Natural killer cell (primary cell): ENCODE data around the gene MEAK7. TPM values are rescaled to one million over a fixed set of nuclear protein-coding genes. Genes with fewer than 3 reads are reported as not detected.
"Not testable (repeated sequence)": the region's sequence is repeated elsewhere in the genome, so short reads cannot be mapped to it uniquely, and the experiment has no call there.

Experiments
- ATAC-seq, 3 donors: fragments of 150-1000 bp in 2 of 3; fragments of 200-7000 bp in 1 of 3; cut with Tn5 transposase; 1 replicate in 1 of 3; 2 replicates in 2 of 3; pipeline ENCODE4 v1.10.0; 2021; ENCODE audit warnings: mild to moderate bottlenecking in 2 of 3, moderate library complexity in 2 of 3
- DNase-seq, 2 donors: peaks; one replicate each; pipeline versions ENCODE4 v3.0.0 to v3.0.0-alpha.2; 2013 to 2021; ENCODE audit warnings: mixed read lengths in 1 of 2
- H3K27ac ChIP-seq: one replicate; pipeline ENCODE4 v1.5.1; 2013; ENCODE audit warnings: mild to moderate bottlenecking, low read length
- H3K27me3 ChIP-seq: one replicate; pipeline ENCODE4 v1.6.1; 2013; ENCODE audit warnings: low read length; ENCODE audit not compliant: control insufficient read depth, insufficient read depth
- H3K36me3 ChIP-seq: one replicate; pipeline ENCODE4 v1.6.1; 2013; ENCODE audit warnings: low read length; ENCODE audit not compliant: control insufficient read depth, insufficient read depth
- H3K4me1 ChIP-seq: one replicate; pipeline ENCODE4 v1.6.1; 2013; ENCODE audit warnings: low read length; ENCODE audit not compliant: control insufficient read depth, insufficient read depth
- H3K4me3 ChIP-seq: one replicate; pipeline ENCODE4 v1.5.1; 2013; ENCODE audit warnings: low read length
- H3K9me3 ChIP-seq: one replicate; pipeline ENCODE4 v1.6.1; 2013; ENCODE audit warnings: low read length; ENCODE audit not compliant: control insufficient read depth, insufficient read depth
- H3K27ac Mint-ChIP-seq, 2 donors: one replicate each; pipeline ENCODE4 v1.8.0; 2022; ENCODE audit warnings: mild to moderate bottlenecking in 2 of 2, mixed read lengths in 2 of 2, moderate library complexity in 1 of 2
- H3K27me3 Mint-ChIP-seq, 2 donors: one replicate each; pipeline ENCODE4 v1.8.0; 2022; ENCODE audit warnings: low read depth in 2 of 2, mixed read lengths in 2 of 2
- H3K36me3 Mint-ChIP-seq: one replicate; pipeline ENCODE4 v1.8.0; 2022; ENCODE audit warnings: mixed read lengths
- H3K4me1 Mint-ChIP-seq, 2 donors: one replicate each; pipeline ENCODE4 v1.8.0; 2022; ENCODE audit warnings: mixed read lengths in 2 of 2
- H3K4me3 Mint-ChIP-seq: one replicate; pipeline ENCODE4 v1.8.0; 2022; ENCODE audit warnings: mild to moderate bottlenecking, moderate library complexity, mixed read lengths
- H3K9me3 Mint-ChIP-seq, 2 donors: one replicate each; pipeline ENCODE4 v1.8.0; 2022; ENCODE audit warnings: mixed read lengths in 2 of 2
- WGBS: methylation state at CpG from one replicate; pipeline ENCODE4 v1.1.7; 2013; ENCODE audit warnings: missing lambda C conversion rate; ENCODE audit not compliant: insufficient coverage; 5-methylcytosine and 5-hydroxymethylcytosine counted together
- intact Hi-C: fragments of 100-400 bp; cut with micrococcal nuclease; formaldehyde crosslinking; loops from one replicate; pipeline ENCODE4 v1.14.2; 2022
- total RNA-seq, 4 donors: library from RNA; stranded (reverse); fragments of 120-200 nt in 1 of 4; gene quantifications; one replicate each; pipeline versions ENCODE4 v1.2.3 to v1.2.4, GENCODE V29; 2013 to 2022
- TF ChIP-seq, protein P1 (sequence below): fragments of 200-600 bp; IDR thresholded peaks from one replicate; pipeline ENCODE4 v1.8.0; 2022; ENCODE audit warnings: antibody characterized with exemption

The MEAK7 gene
- total RNA-seq, 3 donors from 2014 or later (not counting 1 experiment from before 2014, with no cell fraction given), result 4.8 to 8.5 (median 4.8) TPM

DNA sequence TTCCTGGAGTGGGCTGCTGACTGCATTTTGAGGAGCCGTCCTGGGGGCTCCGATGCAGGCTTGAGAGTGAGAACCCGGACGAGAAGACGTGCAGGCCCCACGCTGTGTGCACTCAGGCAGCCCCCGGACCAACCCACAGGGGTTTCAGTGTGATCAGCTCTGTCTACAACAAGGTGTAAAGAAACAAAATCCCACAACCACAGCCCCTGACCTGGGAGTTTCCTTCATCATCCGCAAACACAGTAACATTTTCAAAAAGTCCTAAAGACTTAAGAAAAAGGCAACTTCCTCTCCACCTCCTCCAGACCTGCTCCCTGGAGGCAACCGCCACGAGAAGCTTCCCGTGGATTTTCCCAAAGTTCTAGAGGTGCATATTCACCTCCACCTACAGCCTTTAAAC, 15.4 kb upstream of the MEAK7 start:
- intact Hi-C loops, result no loop called here

DNA sequence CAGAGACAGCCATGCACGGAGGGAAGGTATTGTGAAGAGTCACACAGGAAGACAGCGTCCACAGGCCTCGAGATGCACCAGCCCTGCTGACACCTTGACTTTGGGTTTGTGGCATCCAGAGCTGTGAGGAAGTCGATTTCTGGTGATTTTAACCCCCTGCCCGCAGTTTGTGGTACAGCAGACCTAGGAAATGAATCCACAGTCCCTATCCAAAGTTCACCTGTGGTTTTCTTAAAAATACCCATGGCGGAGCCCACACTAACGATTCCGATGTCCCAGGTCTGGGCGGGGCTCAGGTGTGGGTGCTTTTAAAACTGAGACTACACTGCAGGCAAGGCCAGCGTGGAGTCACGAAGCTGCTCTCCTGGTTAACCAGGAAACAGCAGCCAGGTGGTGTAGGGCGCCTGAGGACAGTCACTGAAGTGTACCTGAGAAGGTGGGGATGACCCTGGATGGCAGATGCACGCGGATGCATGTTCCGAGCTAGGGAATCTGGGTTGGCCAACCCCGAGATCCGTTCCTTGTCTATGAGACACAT, 14.4 kb upstream of the MEAK7 start:
- TF ChIP-seq, protein P1, sequence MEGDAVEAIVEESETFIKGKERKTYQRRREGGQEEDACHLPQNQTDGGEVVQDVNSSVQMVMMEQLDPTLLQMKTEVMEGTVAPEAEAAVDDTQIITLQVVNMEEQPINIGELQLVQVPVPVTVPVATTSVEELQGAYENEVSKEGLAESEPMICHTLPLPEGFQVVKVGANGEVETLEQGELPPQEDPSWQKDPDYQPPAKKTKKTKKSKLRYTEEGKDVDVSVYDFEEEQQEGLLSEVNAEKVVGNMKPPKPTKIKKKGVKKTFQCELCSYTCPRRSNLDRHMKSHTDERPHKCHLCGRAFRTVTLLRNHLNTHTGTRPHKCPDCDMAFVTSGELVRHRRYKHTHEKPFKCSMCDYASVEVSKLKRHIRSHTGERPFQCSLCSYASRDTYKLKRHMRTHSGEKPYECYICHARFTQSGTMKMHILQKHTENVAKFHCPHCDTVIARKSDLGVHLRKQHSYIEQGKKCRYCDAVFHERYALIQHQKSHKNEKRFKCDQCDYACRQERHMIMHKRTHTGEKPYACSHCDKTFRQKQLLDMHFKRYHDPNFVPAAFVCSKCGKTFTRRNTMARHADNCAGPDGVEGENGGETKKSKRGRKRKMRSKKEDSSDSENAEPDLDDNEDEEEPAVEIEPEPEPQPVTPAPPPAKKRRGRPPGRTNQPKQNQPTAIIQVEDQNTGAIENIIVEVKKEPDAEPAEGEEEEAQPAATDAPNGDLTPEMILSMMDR, result no peak
- Histone ChIP-seq H3K27ac (peak overlapping the region; percentile 43), H3K4me1 (peaks cover 56% of the 10 kb centered on the region), H3K4me3 (no peak overlapping the region), H3K9me3 (no peaks in the 10 kb centered on the region), H3K36me3 (no peaks in the 10 kb centered on the region), H3K27me3 (no peaks in the 10 kb centered on the region)
- WGBS, result 40% methylated on average over 17 of the region's 17 CpGs
- H3K4me1 Mint-ChIP-seq, result peaks cover 29 to 56% of the 10 kb centered on the region in 2 donors
- intact Hi-C loops, result loop anchor here (1.0 kb wide), 1 partner anchor 75 kb away; no protein-coding TSS in a partner anchor
- peak; percentile 55 to 87 for DNase-seq
- peaks cover 0 to 3% of the 10 kb centered on the region in 2 donors for H3K27me3 Mint-ChIP-seq
- peak overlapping the region in 1 of 2 donors; percentile 36 for H3K27ac Mint-ChIP-seq
- ATAC-seq, result peak; percentile 75 to 83 (median 83)
- peak overlapping the region; percentile 45 for H3K4me3 Mint-ChIP-seq
- no peaks in the 10 kb centered on the region for H3K9me3 Mint-ChIP-seq
- no peaks in the 10 kb centered on the region for H3K36me3 Mint-ChIP-seq

More for the DNA sequence above, 15.4 kb upstream of the MEAK7 start:
- H3K27me3 ChIP-seq, result no peaks in the 10 kb centered on the region
- peak in 1 of 2 donors; percentile 40 for DNase-seq
- no peaks in the 10 kb centered on the region for H3K9me3 ChIP-seq
- no peak overlapping the region for H3K27ac ChIP-seq
- peaks cover 46% of the 10 kb centered on the region for H3K4me1 ChIP-seq
- Mint-ChIP-seq H3K27ac (peak overlapping the region in 1 of 2 donors; percentile 8), H3K36me3 (no peaks in the 10 kb centered on the region), H3K4me3 (peak overlapping the region; percentile 40), H3K4me1 (peaks cover 21 to 46% of the 10 kb centered on the region in 2 donors), H3K27me3 (peaks cover 0 to 3% of the 10 kb centered on the region in 2 donors), H3K9me3 (no peaks in the 10 kb centered on the region)
- H3K36me3 ChIP-seq, result no peaks in the 10 kb centered on the region
- 44% methylated on average over 11 of the region's 11 CpGs for WGBS
- TF ChIP-seq, protein P1, result no peak
- H3K4me3 ChIP-seq, result no peak overlapping the region
- ATAC-seq, result peak in 1 of 3 donors; percentile 25

DNA sequence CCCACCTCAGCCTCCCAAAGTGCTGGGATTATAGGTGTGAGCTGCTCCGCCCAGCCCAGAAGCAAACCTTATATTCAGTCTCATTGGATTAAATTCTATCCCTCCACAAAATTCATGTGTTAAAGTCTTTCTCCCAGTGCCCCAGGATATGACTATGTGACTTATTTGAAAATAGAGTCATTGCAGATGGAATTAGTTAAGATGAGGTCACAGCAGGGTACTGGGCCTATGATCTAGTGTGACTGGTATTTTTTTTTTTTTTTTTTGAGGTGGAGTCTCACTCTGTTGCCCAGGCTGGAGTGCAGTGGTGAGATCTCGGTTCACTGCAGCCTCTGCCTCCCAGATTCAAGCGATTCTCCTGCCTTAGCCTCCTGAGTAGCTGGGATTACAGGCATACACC, 13.8 kb upstream of the MEAK7 start:
- H3K36me3 ChIP-seq, H3K36me3 Mint-ChIP-seq, H3K9me3 ChIP-seq, H3K9me3 Mint-ChIP-seq, H3K4me3 ChIP-seq, H3K27ac ChIP-seq, H3K27me3 Mint-ChIP-seq, H3K27me3 ChIP-seq: not testable (repeated sequence)
- peaks cover 62% of the 10 kb centered on the region for H3K4me1 ChIP-seq
- DNase-seq, result peak in 1 of 2 donors; percentile 15
- H3K4me3 Mint-ChIP-seq, result peak overlapping the region; percentile 45
- ATAC-seq, result peak in 1 of 3 donors; percentile 24
- peaks cover 33 to 59% of the 10 kb centered on the region in 2 donors for H3K4me1 Mint-ChIP-seq
- WGBS, result 100% methylated on average over 1 of the region's 3 CpGs
- intact Hi-C loops, result loop anchor here (1.0 kb wide), 1 partner anchor 76 kb away; no protein-coding TSS in a partner anchor
- H3K27ac Mint-ChIP-seq, result peak overlapping the region in 1 of 2 donors; percentile 36

DNA sequence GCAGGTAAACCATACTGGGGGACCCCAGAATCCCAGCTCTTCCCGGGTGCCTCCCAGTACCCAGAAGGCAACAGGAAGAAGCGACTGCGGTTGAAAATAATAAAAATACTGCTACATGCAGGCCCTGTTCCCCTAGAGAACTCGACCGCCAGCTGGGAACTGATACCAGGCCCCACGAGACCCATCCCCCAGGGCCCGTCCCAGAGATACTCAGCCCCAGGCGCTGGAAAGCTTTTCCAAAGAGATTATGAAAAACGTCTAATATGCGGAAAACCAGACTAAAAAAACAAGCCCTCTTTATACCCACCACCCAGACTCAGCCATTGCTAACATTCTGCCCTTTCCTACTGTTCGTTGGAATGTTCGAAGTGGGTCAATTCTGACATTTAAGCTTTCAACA, 12.9 kb upstream of the MEAK7 start:
- no peaks in the 10 kb centered on the region for H3K9me3 Mint-ChIP-seq
- ATAC-seq, result no peak
- no peaks in the 10 kb centered on the region for H3K9me3 ChIP-seq
- 91% methylated on average over 12 of the region's 12 CpGs for WGBS
- no peak for DNase-seq
- TF ChIP-seq, protein P1, result no peak
- H3K27ac Mint-ChIP-seq, result no peak overlapping the region
- intact Hi-C loops, result no loop called here
- no peak overlapping the region for H3K4me3 Mint-ChIP-seq
- no peaks in the 10 kb centered on the region for H3K27me3 ChIP-seq
- peaks cover 0 to 3% of the 10 kb centered on the region in 2 donors for H3K27me3 Mint-ChIP-seq
- H3K4me3 ChIP-seq, result no peak overlapping the region
- H3K36me3 Mint-ChIP-seq, result no peaks in the 10 kb centered on the region
- peaks cover 70% of the 10 kb centered on the region for H3K4me1 ChIP-seq
- peaks cover 35 to 61% of the 10 kb centered on the region in 2 donors for H3K4me1 Mint-ChIP-seq
- no peaks in the 10 kb centered on the region for H3K36me3 ChIP-seq
- H3K27ac ChIP-seq, result no peak overlapping the region
